ENCODE measurements around the gene MFSD11.

GRCh38 chr17:76722279-76722678 lies 15.6 kb upstream of the MFSD11 start:
- TF ChIP-seq, protein P1, sequence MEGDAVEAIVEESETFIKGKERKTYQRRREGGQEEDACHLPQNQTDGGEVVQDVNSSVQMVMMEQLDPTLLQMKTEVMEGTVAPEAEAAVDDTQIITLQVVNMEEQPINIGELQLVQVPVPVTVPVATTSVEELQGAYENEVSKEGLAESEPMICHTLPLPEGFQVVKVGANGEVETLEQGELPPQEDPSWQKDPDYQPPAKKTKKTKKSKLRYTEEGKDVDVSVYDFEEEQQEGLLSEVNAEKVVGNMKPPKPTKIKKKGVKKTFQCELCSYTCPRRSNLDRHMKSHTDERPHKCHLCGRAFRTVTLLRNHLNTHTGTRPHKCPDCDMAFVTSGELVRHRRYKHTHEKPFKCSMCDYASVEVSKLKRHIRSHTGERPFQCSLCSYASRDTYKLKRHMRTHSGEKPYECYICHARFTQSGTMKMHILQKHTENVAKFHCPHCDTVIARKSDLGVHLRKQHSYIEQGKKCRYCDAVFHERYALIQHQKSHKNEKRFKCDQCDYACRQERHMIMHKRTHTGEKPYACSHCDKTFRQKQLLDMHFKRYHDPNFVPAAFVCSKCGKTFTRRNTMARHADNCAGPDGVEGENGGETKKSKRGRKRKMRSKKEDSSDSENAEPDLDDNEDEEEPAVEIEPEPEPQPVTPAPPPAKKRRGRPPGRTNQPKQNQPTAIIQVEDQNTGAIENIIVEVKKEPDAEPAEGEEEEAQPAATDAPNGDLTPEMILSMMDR (IDR thresholded peaks at IDR 0.05; ENCODE audit: extremely low read depth in 1 of 2, insufficient read depth in 1 of 2, low read depth in 1 of 2, low read length in 2 of 2): no peak
- TF ChIP-seq EZH2 (IDR thresholded peaks at IDR 0.05; ENCODE audit: borderline replicate concordance, low read depth, low read length, severe bottlenecking): no peak
- TF ChIP-seq POLR2A (IDR thresholded peaks at IDR 0.05; ENCODE audit: low read depth, low read length): no peak
